Panc1 (cell line): ENCODE data around the gene CLINT1. TPM values are rescaled to one million over a fixed set of nuclear protein-coding genes. Genes with fewer than 3 reads are reported as not detected.

Source experiments
- ATAC-seq: fragments of 200-7000 bp; cut with Tn5 transposase; 2 replicates; pipeline ENCODE4 v1.9.1; 2020; ENCODE audit warnings: mild to moderate bottlenecking, moderate library complexity
- BruUV-seq: library from RNA; stranded (reverse); fragments of 400-500 nt; replicated peaks from 2 replicates; lab custom pipeline; 2021; lab: Mats Ljungman, UMichigan
- CTCF ChIA-PET: fragments of 300-600 bp; sonication (Branson Sonifier 250); formaldehyde crosslinking; loops from one replicate; lab custom pipeline; 2022; ENCODE audit warnings: antibody characterized with exemption; lab: Charles Lee
- POLR2A ChIA-PET: fragments of 300-600 bp; sonication (Branson Sonifier 250); formaldehyde crosslinking; loops from one replicate; lab custom pipeline; 2022; ENCODE audit warnings: antibody characterized with exemption; lab: Charles Lee
- DNase-seq: peaks from one replicate; pipeline ENCODE4 v3.0.0-alpha.2; 2010; ENCODE audit warnings: low read depth, low spot score
- H3K27ac ChIP-seq: 2 replicates; pipeline ENCODE4 v1.5.1; 2011; ENCODE audit warnings: mild to moderate bottlenecking, low read length, inconsistent platforms
- H3K27me3 ChIP-seq: fragments of 200-500 bp; sonication (Bioruptor generic); 2 replicates; pipeline ENCODE4 v1.6.0; 2014; ENCODE audit warnings: low read length, inconsistent platforms; ENCODE audit not compliant: control insufficient read depth, insufficient read depth
- H3K36me3 ChIP-seq: fragments of 200-500 bp; sonication (Bioruptor generic); 2 replicates; pipeline ENCODE4 v1.5.1; 2014; ENCODE audit warnings: inconsistent platforms, mild to moderate bottlenecking, low read length, moderate library complexity; ENCODE audit not compliant: control insufficient read depth, insufficient read depth
- H3K4me1 ChIP-seq: 2 replicates; pipeline ENCODE4 v1.5.1; 2011; ENCODE audit warnings: inconsistent platforms, mild to moderate bottlenecking, low read length, moderate library complexity; ENCODE audit not compliant: control insufficient read depth, insufficient read depth
- H3K4me3 ChIP-seq, 2 experiments: 2 replicates each; pipeline ENCODE4 v1.5.1; 2011 to 2012; ENCODE audit warnings: low read depth in 2 of 2, low read length in 2 of 2, mild to moderate bottlenecking in 2 of 2, inconsistent platforms in 1 of 2, moderate library complexity in 1 of 2
- H3K9me3 ChIP-seq: fragments of 200-500 bp; sonication (Bioruptor generic); 2 replicates; pipeline ENCODE4 v1.5.1; 2014; ENCODE audit warnings: low read depth, mild to moderate bottlenecking, inconsistent platforms, low read length, moderate library complexity; ENCODE audit not compliant: control insufficient read depth, insufficient read depth
- POLR2AphosphoS5 ChIP-seq: IDR thresholded peaks from 2 replicates; pipeline ENCODE4 v1.6.1; 2012; ENCODE audit warnings: mild to moderate bottlenecking, low read depth, low read length, moderate library complexity
- SIN3A ChIP-seq: IDR thresholded peaks from 2 replicates; pipeline ENCODE4 v1.6.1; 2012; ENCODE audit warnings: low read depth, mild to moderate bottlenecking, low read length, moderate library complexity, borderline replicate concordance; ENCODE audit not compliant: insufficient read depth
- TCF7L2 ChIP-seq: IDR thresholded peaks from 2 replicates; pipeline ENCODE4 v1.6.1; 2011; ENCODE audit warnings: mild to moderate bottlenecking, low read depth, low read length, inconsistent platforms
- in situ Hi-C: cut with HindIII; loops from 2 replicates; pipeline ENCODE4 v1.10.0; 2016; ENCODE audit warnings: low sequenced_read_pairs, low pct_unique_long_range_greater_than_20kb
- intact Hi-C: fragments of 100-400 bp; cut with micrococcal nuclease; formaldehyde crosslinking; loops from one replicate; pipeline ENCODE4 v1.10.0; 2022; ENCODE audit not compliant: unreplicated experiment
- total RNA-seq: library from RNA; stranded (reverse); gene quantifications from one replicate; pipeline ENCODE4 v1.2.1, GENCODE V29; 2021; ENCODE audit not compliant: unreplicated experiment
- TF ChIP-seq, protein P1 (sequence below): fragments of 450-650 bp; IDR thresholded peaks from 2 replicates; pipeline ENCODE4 v1.5.1; 2017; ENCODE audit warnings: mild to moderate bottlenecking
- TF ChIP-seq, protein P2 (sequence below), 2 experiments: IDR thresholded peaks; 2 replicates each; pipeline ENCODE4 v1.6.1; 2011 to 2012; ENCODE audit warnings: low read depth in 2 of 2, control low read depth in 1 of 2, low read length in 1 of 2, mild to moderate bottlenecking in 1 of 2, moderate library complexity in 1 of 2; ENCODE audit not compliant: insufficient read depth in 1 of 2

Gene CLINT1
- total RNA-seq, 1 experiment from 2014 or later: 81.6 TPM

DNA sequence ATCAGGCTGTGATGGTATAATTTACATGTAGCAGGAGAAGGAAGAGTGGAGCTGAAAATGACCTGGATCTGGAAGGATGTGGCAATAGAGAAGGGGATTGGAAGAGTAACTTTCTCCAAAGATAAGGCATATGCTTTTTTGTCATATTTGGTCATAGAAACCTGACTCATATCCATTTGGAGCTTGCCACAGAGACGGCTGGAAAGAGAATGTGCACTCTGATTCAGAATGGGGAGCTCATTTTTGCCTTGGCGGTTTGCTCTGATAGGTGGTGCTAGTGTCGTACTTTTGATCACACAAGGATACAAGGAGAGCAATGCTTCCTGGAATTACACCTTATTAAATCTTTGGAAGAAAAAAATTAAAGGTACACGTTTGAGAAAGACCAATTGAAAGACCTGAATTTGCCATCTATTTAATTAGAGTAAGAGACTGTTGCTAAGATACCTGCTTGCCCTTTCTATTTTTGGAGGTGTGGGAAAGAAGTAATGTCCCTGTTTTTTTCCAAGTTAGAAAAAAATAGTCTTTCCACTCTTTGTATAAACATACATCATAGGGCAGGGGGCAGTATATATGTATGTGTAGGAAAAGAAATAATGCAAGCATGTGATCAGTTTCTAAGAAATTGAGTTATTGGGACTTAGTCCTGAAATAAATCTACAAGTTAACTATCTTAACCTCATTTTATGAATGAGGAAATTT is 110.0 kb downstream of the CLINT1 start:
- no peak for DNase-seq
- in situ Hi-C loops: no loop called here
- H3K9me3 ChIP-seq: no peaks in the 10 kb centered on the region
- H3K27ac ChIP-seq: no peak overlapping the region
- no peak for TF ChIP-seq POLR2AphosphoS5
- TF ChIP-seq SIN3A: no peak
- TF ChIP-seq, protein P1, sequence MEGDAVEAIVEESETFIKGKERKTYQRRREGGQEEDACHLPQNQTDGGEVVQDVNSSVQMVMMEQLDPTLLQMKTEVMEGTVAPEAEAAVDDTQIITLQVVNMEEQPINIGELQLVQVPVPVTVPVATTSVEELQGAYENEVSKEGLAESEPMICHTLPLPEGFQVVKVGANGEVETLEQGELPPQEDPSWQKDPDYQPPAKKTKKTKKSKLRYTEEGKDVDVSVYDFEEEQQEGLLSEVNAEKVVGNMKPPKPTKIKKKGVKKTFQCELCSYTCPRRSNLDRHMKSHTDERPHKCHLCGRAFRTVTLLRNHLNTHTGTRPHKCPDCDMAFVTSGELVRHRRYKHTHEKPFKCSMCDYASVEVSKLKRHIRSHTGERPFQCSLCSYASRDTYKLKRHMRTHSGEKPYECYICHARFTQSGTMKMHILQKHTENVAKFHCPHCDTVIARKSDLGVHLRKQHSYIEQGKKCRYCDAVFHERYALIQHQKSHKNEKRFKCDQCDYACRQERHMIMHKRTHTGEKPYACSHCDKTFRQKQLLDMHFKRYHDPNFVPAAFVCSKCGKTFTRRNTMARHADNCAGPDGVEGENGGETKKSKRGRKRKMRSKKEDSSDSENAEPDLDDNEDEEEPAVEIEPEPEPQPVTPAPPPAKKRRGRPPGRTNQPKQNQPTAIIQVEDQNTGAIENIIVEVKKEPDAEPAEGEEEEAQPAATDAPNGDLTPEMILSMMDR: no peak
- TF ChIP-seq, protein P2, sequence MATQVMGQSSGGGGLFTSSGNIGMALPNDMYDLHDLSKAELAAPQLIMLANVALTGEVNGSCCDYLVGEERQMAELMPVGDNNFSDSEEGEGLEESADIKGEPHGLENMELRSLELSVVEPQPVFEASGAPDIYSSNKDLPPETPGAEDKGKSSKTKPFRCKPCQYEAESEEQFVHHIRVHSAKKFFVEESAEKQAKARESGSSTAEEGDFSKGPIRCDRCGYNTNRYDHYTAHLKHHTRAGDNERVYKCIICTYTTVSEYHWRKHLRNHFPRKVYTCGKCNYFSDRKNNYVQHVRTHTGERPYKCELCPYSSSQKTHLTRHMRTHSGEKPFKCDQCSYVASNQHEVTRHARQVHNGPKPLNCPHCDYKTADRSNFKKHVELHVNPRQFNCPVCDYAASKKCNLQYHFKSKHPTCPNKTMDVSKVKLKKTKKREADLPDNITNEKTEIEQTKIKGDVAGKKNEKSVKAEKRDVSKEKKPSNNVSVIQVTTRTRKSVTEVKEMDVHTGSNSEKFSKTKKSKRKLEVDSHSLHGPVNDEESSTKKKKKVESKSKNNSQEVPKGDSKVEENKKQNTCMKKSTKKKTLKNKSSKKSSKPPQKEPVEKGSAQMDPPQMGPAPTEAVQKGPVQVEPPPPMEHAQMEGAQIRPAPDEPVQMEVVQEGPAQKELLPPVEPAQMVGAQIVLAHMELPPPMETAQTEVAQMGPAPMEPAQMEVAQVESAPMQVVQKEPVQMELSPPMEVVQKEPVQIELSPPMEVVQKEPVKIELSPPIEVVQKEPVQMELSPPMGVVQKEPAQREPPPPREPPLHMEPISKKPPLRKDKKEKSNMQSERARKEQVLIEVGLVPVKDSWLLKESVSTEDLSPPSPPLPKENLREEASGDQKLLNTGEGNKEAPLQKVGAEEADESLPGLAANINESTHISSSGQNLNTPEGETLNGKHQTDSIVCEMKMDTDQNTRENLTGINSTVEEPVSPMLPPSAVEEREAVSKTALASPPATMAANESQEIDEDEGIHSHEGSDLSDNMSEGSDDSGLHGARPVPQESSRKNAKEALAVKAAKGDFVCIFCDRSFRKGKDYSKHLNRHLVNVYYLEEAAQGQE (IDR thresholded peaks at IDR 0.05; ENCODE audit: insufficient read depth in 1 of 2, low read depth in 2 of 2, low read length in 1 of 2): no peak
- no peak for TF ChIP-seq TCF7L2
- H3K4me1 ChIP-seq: peaks cover 6% of the 10 kb centered on the region; the same call in 1 of the 2 replicates
- ChIA-PET POLR2A (interaction anchor here (0.6 kb wide), 1 partner anchor 1207 kb away, joined by 8 read pairs; no protein-coding TSS in a partner anchor), CTCF (no interaction called here)
- no peaks in the 10 kb centered on the region for H3K36me3 ChIP-seq
- H3K27me3 ChIP-seq: no peaks in the 10 kb centered on the region
- intact Hi-C loops: loop anchor here (10.0 kb wide), 1 partner anchor 604 kb away; the partner anchor contains the start of gene MED7
- no TSS peak for BruUV-seq
- no peak overlapping the region for H3K4me3 ChIP-seq
- ATAC-seq: no peak

DNA sequence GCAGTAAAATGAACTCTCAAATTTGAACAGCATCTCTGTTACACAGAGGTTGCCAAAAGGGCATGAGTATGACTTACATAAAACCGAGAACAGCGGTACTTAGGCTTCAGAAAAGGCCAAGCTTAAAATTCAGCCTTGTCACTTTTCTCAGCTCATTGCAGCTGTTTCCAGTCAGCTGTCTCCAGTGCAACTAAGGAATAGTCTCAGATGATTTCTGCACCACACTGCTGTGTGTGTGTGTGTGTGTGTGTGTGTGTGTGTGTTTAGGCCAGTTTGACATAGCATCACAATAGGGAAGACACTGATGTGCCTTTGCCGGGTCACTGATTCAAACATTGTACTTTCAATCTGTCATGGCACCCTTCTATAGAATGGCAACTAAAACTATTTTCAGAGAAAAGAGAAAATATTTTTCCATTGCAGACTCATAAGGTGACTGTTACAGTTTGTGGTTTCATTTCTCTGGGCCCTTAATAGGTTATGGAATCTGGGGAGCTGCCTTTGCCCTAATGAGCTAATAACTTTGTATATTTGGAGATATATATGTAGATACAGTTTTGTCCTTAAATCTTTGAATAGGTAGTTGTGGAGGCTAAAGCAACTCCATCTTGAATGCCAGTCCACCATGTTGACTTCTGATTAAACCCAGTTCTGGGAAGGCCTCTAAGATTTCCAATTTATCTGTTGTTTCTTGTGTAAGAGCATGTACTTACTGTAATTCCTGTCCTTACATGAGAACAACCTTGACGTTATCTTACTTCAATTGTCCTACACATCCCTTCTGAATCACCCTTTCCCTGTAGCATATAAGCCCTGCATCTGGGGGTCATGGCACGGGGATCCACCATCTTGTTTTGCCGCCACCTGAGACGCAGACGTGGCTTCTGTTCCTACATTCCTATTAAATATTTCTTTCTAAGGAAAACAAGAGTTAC is 110.9 kb downstream of the CLINT1 start:
- Histone ChIP-seq H3K36me3 (no peaks in the 10 kb centered on the region), H3K27me3 (no peaks in the 10 kb centered on the region), H3K27ac (no peak overlapping the region), H3K4me3 (no peak overlapping the region), H3K9me3 (no peaks in the 10 kb centered on the region), H3K4me1 (peaks cover 7% of the 10 kb centered on the region)
- intact Hi-C loops (loop anchor here (10.0 kb wide), 1 partner anchor 603 kb away; the partner anchor contains the start of gene MED7), in situ Hi-C loops (no loop called here)
- TF ChIP-seq, protein P1: no peak
- TF ChIP-seq, protein P2 (IDR thresholded peaks at IDR 0.05; ENCODE audit: insufficient read depth in 1 of 2, low read depth in 2 of 2, low read length in 1 of 2): no peak
- TF ChIP-seq SIN3A (no peak), TCF7L2 (no peak), POLR2AphosphoS5 (no peak)
- no TSS peak for BruUV-seq
- ATAC-seq (no peak), DNase-seq (no peak)
- ChIA-PET CTCF (no interaction called here), POLR2A (interaction anchor here (0.6 kb wide), 1 partner anchor 1208 kb away, joined by 8 read pairs; no protein-coding TSS in a partner anchor)
